T-helper 22 cell (primary cell): ENCODE measurements around the gene BPHL.
"Not testable (repeated sequence)": the region's sequence is repeated elsewhere in the genome, so short reads cannot be mapped to it uniquely, and the experiment has no call there.

Experiments used
- DNase-seq: peaks from one replicate; pipeline ENCODE4 v3.0.0-alpha.2; 2020; ENCODE audit warnings: low read depth

BPHL gene

DNA sequence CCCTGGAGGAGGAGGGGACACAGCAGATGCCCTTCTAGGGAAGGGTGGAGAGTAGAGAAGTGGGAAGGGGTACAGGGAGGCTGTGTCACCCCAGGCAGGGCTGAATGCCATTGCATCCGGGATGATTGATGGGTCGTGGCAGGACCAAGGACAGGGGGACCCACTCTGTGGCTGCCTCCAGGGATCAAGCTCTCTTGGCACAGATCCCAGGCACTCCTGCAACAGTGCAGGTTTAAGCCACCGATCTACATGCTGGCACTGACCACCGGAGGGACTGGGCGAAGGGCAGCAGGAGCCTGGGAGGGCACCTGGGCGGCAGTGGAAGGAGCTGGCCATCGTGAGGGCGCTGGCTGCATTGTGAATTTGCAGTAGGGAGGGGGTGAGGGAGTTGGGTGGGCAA lies 61.4 kb downstream of the BPHL start:
- not testable (repeated sequence) for DNase-seq

DNA sequence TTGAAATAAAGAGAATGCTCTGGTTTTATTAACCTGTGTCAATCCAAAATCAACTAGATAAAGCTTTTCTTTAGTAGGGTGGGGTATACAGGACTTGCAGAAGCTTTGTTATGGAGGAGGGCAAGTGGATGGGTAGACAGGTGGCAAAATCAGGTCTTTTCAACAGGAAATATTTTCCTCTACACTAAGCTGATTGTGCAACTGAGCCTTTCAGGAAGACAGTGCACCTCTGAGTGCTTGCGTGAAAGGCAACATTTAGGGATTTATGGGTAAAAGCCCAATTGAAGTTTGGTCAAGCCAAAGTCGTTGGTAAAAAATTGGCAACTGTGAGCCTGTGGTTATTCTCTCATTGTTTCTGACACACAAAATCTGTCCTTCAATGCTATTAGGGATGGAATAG lies 62.6 kb downstream of the BPHL start:
- no peak for DNase-seq

DNA sequence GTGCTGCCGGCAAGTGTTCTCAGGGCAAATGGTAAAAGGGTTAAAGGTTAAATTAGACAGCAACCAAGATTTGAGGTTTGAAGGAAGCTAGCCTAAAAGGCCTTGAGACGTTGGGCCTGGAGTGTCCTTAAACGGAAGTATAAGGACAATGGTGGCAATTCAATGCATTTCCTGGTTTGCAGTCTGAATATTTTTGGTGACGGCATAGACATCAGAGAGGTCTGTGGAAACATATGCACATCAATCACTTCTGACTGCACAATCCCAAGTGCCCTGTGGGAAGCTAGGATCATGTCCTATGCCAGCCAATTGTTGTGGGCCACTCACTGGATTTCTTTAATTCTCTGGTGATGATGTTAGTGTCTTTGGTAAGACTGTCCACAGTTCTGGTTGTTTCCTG lies 64.6 kb downstream of the BPHL start:
- no peak for DNase-seq

DNA sequence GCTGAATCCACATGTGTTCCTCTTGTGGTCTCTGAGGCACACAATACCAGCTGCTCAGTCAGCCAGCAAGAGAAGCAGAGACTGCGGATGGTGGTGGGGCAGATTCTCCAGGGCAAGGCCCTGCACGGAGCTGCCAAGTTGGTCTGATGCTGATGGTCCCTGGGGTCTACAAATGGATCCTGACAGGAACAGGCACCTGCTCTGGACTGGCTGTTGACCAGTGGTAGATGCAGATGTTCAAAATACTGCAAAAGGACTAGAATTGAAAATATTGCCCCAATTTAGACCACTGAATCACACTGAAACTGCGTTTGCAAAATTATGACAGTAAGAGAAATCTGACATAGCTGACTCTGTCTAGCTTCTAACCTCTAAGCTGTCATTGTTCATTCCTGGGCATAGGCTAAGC lies 68.5 kb downstream of the BPHL start:
- DNase-seq, result no peak

DNA sequence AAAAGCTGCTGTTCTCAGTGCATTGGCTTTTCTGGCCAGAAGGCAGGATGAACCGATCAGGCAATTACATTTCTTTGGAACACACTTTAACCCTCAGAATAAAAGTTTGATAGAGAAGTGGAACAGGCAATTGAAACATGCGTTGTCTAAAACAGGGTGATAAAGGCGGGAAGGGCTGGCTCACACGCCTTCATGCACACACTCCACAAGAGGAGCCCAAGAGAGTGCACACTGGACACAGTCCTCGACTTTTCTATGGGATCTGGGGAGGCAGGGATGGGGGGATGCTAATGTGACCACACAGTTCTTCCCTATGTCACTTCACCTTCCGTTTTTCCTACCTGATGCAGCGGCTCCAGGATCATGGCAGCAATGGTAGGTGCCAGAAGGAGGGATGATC lies 69.8 kb downstream of the BPHL start:
- DNase-seq, result no peak

DNA sequence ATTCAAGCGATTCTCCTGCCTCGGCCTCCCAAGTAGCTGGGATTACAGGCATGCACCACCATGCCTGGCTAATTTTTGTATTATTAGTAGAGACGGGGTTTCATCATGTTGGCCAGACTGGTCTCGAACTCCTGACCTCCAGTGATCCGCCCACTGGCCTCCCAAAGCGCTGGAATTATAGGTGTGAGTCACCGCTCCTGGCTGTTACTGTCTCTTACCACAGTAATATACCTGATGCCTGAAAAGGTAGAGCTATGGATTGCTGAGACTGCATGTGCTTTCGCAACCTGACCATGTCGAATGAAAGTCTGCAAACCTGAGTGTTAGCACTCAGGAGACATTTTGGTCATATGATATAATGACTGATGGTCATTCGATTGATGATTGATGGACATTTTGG lies 70.7 kb downstream of the BPHL start:
- not testable (repeated sequence) for DNase-seq

DNA sequence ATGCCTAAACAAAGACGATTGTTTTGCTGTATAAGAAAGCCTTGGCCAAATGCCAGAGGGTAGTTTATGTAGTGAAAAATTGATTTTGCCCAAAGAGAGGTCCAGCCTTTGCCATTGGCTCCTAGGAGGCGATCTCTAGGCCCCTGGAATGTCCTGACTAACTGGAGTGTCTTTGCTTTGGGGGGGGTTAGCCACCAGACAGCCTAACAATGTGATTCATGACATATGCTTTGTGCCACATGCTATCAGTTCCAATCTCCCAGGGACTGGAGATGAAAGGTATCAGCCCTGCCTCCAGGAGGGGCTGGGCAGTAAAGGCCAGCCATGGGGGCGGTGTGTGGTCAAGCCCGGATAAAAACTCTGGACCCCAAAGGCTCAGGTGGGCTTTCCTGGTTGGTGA lies 71.5 kb downstream of the BPHL start:
- no peak for DNase-seq

DNA sequence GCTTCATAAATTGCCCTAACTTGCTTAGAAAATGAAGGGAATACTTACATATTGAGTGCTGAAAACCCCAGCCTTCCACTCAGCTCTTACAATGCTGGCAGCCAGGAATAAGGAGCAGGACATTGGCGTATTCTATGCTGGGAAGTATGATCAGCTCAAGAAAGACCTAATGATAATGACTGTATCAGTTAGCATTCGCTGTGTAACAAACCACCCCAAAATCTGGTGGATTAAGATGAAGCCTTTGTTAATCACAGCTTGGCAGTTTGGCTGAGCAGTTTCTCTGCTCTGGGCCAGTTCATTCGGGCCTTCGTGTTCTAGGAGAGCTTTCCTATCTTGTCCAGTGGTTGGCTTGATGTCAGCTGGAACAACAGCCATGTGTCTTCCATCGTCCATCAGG lies 72.3 kb downstream of the BPHL start:
- no peak for DNase-seq

DNA sequence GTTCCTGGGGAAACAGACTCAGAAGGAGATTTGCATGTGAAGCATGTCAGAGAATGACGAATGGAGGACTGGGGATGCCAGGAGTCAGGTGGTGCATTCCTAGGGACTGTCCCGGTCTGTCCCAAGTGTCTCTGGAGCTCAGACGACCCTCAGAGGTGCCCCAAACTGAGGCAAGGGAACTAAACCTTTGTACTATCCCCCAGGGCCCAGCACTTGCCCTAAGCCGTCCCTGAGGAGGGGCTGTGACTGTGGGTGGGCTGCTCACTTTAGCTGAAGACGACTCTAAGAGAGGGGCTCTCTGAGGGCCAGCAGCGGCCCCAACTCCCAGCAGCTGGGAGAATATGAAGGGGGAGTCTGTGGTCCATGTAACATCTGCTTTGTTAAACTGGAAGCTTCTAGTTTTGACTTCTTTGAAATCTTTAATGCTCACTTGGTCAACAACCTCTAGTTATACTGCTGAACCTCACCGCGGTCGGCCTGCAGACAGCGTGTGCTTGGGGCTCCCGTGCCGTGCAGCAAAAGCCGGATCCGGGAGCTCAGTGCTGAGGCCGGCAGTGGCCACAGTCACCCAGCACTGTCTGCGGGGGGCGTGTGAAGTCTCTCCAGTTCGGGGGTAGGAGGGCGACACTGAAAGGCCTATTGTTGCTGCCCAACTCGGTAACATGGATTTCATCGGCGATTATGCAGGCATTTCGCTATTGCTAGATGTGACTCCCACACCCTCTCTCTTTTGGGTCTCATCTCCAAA lies 74.8 kb downstream of the BPHL start:
- DNase-seq, result no peak

DNA sequence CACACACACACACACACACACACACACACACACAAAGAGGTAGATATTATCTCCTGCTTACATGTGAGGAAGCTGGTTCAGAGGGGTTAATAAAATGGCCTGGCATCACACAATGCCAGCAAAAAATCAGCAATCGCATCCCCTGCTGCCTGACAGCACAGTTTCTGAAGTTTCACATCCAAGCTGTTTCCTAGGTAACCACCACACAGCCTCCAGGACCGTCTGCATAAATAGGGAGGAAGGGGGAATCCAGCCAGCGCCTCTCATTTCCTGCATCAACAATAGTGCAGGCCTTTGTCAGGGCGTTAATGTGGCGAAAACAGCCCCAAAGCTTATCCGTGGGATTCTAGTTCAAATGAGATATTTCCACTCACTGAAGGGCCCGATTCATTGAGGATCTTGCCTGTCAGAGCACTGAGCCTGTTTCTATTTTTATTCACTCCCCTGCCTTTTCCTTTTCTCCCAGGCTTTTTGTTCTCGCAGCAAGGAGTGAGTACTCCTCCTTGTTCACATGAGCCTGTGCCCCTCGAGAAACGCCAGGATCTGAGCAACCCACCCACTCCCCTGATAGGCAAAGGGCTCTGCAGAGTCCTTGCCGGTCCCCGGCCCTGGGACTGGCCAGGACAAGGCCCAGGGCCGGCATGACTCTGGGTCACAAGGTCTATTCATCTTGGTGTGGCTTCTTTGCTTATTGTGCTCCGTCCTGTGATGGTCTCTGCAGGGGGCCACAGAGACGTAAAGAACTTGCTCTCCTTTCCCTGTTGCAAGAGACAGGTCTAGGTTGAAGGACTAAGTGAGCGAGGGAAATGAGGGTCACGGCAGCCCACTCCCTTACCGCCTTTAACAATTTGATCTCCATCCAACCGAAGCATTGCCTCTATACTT lies 76.3 kb downstream of the BPHL start:
- DNase-seq, result no peak

DNA sequence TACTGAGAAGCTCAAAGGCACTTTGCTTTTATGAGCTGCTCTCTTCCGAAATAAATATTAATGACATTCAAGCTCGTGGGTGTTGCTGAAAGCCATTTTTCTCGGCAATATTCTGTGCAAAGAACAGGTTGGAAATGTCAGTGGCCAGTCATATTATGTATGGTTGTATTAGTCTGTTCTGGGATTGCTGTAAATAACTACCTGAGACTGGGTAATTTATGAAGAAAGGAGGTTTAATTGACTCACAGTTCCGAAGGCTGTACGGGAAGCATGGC lies 76.8 kb downstream of the BPHL start:
- no peak for DNase-seq

DNA sequence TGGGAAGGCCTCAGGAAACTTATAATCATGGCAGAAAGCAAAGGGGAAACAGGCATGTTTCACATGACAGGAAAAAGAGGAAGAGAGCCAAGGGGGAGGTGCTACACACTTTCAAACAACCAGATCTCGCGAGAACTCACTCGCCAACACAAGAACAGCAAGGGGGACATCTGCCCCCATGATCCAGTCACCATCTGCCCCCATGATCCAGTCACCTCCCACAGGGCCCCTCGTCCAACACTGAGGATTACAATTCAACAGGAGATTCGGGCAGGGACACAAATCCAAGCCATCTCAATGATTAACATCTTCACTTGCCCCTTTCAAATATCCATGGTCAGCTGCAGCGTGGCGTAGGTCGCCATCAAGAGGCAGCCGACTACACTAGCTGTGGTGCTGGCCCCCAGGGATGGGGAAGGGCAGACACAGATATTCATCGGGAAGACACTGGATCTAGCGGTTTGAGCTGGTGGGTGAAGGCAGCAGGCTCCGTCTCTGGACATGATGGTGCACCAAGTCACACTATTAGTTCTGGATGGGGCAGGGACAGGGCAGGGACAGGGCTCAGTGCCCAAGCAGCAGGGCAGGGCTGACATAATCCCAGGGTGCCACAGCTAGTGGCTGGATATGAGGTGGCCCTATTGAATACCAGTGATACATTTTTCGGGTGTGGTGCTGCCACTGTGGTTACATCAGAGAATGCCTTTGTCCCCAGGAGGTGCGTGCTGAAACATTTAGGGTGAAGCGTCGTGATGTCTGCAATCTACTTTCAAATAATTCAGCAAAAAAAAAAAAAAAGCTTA lies 77.4 kb downstream of the BPHL start:
- DNase-seq, result no peak

DNA sequence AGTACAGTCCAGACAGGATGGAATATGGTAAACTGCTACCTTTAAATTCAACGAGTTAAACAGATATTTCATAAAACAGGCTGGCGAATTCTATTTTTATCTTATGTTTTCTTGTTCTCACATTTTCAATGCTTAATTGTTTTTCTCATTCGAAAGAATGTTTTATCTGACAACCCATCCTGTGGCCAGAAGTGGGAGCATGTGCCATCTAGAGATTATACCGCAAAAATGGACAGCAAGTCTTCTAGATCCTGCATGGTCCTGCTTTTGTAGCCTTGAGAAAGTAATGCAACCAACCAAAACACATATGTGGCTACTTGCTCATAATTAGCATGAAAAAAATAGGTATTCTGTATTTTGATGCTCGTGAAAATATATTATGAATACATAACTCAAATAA lies 78.3 kb downstream of the BPHL start:
- no peak for DNase-seq

DNA sequence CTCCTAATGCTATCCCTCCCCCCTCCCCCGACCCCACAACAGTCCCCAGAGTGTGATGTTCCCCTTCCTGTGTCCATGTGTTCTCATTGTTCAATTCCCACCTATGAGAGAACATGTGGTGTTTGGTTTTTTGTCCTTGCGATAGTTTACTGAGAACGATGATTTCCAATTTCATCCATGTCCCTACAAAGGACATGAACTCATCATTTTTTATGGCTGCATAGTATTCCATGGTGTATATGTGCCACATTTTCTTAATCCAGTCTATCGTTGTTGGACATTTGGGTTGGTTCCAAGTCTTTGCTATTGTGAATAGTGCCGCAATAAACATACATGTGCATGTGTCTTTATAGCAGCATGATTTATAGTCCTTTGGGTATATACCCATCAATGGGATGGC lies 79.2 kb downstream of the BPHL start:
- DNase-seq, result not testable (repeated sequence)

DNA sequence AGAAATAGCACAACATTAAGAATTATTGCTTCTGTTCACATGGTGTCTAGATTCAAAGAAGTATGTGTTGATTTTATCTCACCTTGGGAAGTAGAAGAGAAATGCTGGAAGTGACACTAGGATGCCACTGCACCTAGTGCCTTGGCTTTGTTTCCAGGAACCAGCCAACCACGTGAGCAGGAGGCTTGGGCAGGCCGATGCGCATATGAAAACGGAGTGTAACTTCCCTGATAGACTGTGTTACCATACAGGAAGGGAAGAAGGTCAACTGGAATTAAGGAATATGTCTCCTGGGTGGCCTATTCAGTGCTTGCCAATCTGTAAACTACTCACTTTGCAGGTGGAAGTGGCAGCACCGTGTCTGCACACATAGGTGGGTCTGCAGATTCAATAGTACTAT lies 80.9 kb downstream of the BPHL start:
- DNase-seq, result no peak

DNA sequence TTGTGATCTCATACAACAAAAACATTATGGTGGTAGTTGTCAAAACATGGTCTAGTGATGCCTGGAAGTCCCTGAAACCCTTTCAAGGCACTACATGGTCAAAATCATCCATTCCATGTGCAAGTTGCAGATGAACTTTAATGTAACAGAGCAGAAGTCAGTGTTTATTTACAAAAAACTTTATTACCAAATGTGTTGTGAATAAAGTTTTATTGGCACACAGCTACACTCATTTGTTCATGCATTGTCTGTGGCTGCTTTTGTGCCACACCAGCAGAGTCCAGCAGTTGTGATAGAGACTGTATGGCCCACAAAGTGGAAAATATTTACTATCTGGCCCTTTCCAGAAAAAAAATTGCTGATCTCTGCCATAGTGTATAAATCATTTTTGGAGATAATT lies 82.2 kb downstream of the BPHL start:
- DNase-seq, result no peak

DNA sequence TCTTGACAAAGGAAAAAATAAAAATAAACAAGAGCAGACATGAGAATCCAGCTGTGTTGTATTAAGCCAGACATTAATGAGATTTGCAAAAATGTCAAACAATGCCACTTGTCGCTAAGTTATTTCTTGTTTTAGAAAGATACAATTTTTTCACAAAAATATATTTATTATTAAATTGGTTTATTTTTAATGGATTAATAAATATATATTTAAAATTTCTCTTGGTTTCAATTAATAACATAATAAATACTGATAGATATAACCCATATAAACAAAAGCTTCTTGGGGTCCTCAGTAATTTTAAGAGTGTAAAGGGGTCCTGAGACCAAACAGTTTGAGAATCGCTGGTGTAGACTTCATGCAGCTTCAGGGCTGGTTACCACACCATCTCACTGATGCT lies 82.9 kb downstream of the BPHL start:
- no peak for DNase-seq
